Measurements from ENCODE around the gene ETHE1. TPM values are rescaled to one million over a fixed set of nuclear protein-coding genes. Genes with fewer than 3 reads are reported as not detected.

The ETHE1 gene
- total and polyA plus RNA-seq, 3 experiments from 2014 or later, result 34.4 to 77.0 (median 42.3) TPM

DNA sequence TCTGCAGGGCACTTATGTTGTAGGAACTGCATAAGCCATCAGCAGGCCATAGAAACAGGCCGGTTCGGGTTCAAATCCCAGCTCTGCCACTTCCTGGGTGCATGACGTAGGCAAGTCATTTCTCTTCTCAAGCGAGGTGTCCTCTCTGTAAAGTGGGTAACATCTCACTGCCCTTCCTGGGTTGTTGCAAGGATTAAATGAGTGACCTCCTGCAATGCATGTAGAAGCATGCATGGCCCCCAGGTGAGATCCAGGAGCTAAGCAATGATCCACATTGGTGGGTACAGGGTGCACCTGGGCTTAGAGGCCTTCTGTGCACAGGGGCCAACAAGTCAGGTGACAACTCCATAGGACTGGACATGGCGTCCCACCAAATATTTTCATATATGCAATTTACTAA lies 36.2 kb downstream of the ETHE1 start:
- Histone ChIP-seq H3K36me3 (ENCODE audit: insufficient read depth, low read length) (no peaks in the 10 kb centered on the region), H3K27ac (ENCODE audit: low read depth, low read length) (no peak overlapping the region), H3K9me3 (ENCODE audit: low read length) (no peaks in the 10 kb centered on the region), H3K27me3 (ENCODE audit: insufficient read depth, low read length, poor library complexity, severe bottlenecking) (no peaks in the 10 kb centered on the region), H3K4me1 (ENCODE audit: insufficient read depth, low read length) (no peaks in the 10 kb centered on the region), H3K4me3 (ENCODE audit: low read length) (no peak overlapping the region)
- DNase-seq, result no peak
- Mint-ChIP-seq H3K4me1 (no peaks in the 10 kb centered on the region), H3K27ac (no peak overlapping the region), H3K9me3 (no peaks in the 10 kb centered on the region), H3K27me3 (no peaks in the 10 kb centered on the region), H3K36me3 (peaks cover 0 to 21% (median 2%) of the 10 kb centered on the region in 3 donors), H3K4me3 (no peak overlapping the region)
- POLR2A ChIA-PET, result no interaction called here
- CTCF ChIA-PET, result interaction anchor here (1.3 to 2.1 kb wide), 3 partner anchors 42 to 104 kb away, joined by 3 to 6 read pairs (median 4); partner anchors contain the start of gene ZNF575

DNA sequence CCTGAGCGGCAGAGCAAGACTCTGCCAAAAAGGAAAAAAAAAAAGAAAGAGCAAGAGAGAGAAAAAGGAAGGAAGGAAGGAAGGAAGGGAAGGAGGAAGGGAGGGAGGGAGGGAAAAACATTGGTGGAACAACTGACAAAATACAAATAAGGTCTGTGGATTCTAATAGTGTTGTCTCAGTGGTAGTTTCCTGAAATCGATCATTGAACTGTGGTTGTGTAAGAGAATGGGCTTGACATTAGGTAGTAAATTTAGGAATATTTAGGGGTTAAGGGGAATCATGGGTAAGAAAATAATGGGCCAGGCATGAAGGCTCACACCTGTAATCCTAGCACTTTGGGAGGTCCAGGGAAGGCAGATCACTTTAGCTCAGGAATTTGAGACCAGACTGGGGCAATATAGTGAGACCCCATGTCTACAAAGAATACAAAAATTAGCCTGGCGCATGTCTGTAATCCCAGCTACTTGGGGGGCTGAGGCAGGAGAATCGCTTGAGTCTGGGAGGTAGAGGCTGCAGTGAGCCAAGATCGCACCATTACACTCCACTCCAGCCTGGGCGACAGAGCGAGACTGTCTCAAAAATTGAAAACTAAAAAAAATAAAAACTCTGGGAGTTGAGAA lies 36.9 kb downstream of the ETHE1 start:
- Histone ChIP-seq H3K9me3 (ENCODE audit: low read length) (no peaks in the 10 kb centered on the region), H3K36me3 (ENCODE audit: insufficient read depth, low read length) (no peaks in the 10 kb centered on the region), H3K4me3 (ENCODE audit: low read length) (no peak overlapping the region), H3K4me1 (ENCODE audit: insufficient read depth, low read length) (no peaks in the 10 kb centered on the region), H3K27ac (ENCODE audit: low read depth, low read length) (no peak overlapping the region), H3K27me3 (ENCODE audit: insufficient read depth, low read length, poor library complexity, severe bottlenecking) (no peaks in the 10 kb centered on the region)
- Mint-ChIP-seq H3K36me3 (peaks cover 0 to 14% (median 0%) of the 10 kb centered on the region in 3 donors), H3K27me3 (no peaks in the 10 kb centered on the region), H3K27ac (peak overlapping the region in 2 of 8 donors; percentile 19 to 69), H3K4me3 (no peak overlapping the region), H3K4me1 (no peaks in the 10 kb centered on the region), H3K9me3 (no peaks in the 10 kb centered on the region)
- CTCF ChIA-PET, result interaction anchor here (0.7 to 2.1 kb wide), 5 partner anchors 14 to 104 kb away, joined by 3 to 6 read pairs (median 3); partner anchors contain the start of gene ZNF575
- POLR2A ChIA-PET, result no interaction called here
- DNase-seq, result no peak

DNA sequence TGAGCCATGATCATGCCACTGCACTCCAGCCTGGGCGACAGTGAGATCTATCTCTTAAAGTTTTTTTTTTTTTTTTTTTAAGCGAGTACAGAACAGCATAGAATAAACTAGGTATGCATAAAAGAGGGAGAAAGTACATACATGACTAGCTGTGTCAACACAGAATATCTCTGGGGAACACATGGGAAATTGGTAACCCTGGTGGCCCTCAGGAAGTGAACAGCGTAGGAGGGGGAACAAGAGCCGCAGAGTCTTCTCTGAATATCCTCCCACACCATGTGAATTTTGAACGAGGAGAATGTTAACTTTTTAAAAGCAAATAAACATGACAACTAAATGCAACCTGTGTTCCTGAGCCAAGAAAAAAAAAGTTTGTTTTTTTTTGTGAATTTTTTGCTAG lies 37.7 kb downstream of the ETHE1 start:
- Histone ChIP-seq H3K9me3 (ENCODE audit: low read length) (no peaks in the 10 kb centered on the region), H3K27ac (ENCODE audit: low read depth, low read length) (no peak overlapping the region), H3K4me3 (ENCODE audit: low read length) (no peak overlapping the region), H3K27me3 (ENCODE audit: insufficient read depth, low read length, poor library complexity, severe bottlenecking) (no peaks in the 10 kb centered on the region), H3K36me3 (ENCODE audit: insufficient read depth, low read length) (no peaks in the 10 kb centered on the region), H3K4me1 (ENCODE audit: insufficient read depth, low read length) (no peaks in the 10 kb centered on the region)
- Mint-ChIP-seq H3K4me3 (no peak overlapping the region), H3K4me1 (no peaks in the 10 kb centered on the region), H3K36me3 (peaks cover 0 to 6% (median 0%) of the 10 kb centered on the region in 3 donors), H3K27me3 (no peaks in the 10 kb centered on the region), H3K27ac (peak overlapping the region in 3 of 8 donors; percentile 7 to 77 (median 54)), H3K9me3 (no peaks in the 10 kb centered on the region)
- ChIA-PET POLR2A (no interaction called here), CTCF (interaction anchor here (0.7 to 2.1 kb wide), 3 partner anchors 13 to 105 kb away, joined by 3 to 6 read pairs (median 3); no protein-coding TSS in a partner anchor)
- no peak for DNase-seq

GRCh38 chr19:43488179-43488578 lies 38.8 kb downstream of the ETHE1 start:
- Histone ChIP-seq H3K4me1 (ENCODE audit: insufficient read depth, low read length) (no peaks in the 10 kb centered on the region), H3K36me3 (ENCODE audit: insufficient read depth, low read length) (no peaks in the 10 kb centered on the region), H3K9me3 (ENCODE audit: low read length) (no peaks in the 10 kb centered on the region), H3K4me3 (ENCODE audit: low read length) (no peak overlapping the region), H3K27ac (ENCODE audit: low read depth, low read length) (no peak overlapping the region), H3K27me3 (ENCODE audit: insufficient read depth, low read length, poor library complexity, severe bottlenecking) (no peaks in the 10 kb centered on the region)
- H3K36me3 Mint-ChIP-seq, result peaks cover 0 to 5% (median 0%) of the 10 kb centered on the region in 3 donors
- H3K27me3 Mint-ChIP-seq, result no peaks in the 10 kb centered on the region
- H3K4me1 Mint-ChIP-seq, result no peaks in the 10 kb centered on the region
- H3K9me3 Mint-ChIP-seq, result no peaks in the 10 kb centered on the region
- ChIA-PET CTCF (no interaction called here), POLR2A (no interaction called here)
- H3K27ac Mint-ChIP-seq, result no peak overlapping the region
- DNase-seq, result no peak
- H3K4me3 Mint-ChIP-seq, result no peak overlapping the region

DNA sequence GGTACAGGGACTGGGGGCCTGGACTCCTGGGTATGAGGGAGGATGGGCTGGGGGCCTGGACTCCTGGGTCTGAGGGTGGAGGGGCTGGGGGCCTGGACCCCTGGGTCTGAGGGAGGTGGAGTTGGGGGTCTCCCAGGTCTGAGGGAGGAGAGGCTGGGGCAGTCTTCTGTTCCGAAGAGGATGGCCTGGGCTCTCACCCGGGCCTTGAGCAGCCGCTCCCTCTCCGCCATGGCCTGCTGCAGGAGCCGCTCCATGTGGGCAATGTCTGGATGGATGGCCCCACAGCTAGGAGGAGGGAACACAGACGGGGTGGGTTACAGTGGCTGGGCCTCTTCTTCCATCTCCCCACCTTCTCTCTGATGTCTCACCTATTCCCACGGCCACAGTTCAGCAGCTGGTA lies 40.6 kb downstream of the ETHE1 start:
- CTCF ChIA-PET, result no interaction called here
- no peak overlapping the region for H3K4me3 ChIP-seq (ENCODE audit: low read length)

DNA sequence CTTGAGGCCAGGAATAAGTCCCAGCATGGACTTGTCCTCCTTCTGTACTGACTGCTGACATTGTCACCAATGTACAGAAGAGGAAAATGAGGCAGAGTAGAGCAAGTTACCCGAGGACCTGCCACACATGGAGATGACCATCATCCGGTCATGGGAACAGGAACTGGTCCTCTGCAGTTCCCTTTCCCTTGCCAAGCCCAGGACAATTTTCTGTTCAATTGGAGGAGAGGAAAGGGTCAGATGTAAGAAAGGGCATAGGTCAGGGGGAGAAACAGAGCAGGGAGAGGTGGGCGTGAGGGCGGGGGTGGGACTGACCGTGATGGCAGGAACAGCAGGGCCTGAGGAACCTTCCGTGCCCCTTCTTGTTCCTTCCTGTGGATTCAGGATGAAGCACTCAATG lies 41.0 kb downstream of the ETHE1 start:
- Mint-ChIP-seq H3K27me3 (no peaks in the 10 kb centered on the region), H3K27ac (no peak overlapping the region), H3K36me3 (peaks cover 0 to 10% (median 0%) of the 10 kb centered on the region in 3 donors), H3K4me1 (no peaks in the 10 kb centered on the region), H3K9me3 (no peaks in the 10 kb centered on the region), H3K4me3 (no peak overlapping the region)
- no peaks in the 10 kb centered on the region for H3K27me3 ChIP-seq (ENCODE audit: insufficient read depth, low read length, poor library complexity, severe bottlenecking)
- no peak overlapping the region for H3K27ac ChIP-seq (ENCODE audit: low read depth, low read length)
- no peaks in the 10 kb centered on the region for H3K9me3 ChIP-seq (ENCODE audit: low read length)
- H3K36me3 ChIP-seq (ENCODE audit: insufficient read depth, low read length), result no peaks in the 10 kb centered on the region
- no peaks in the 10 kb centered on the region for H3K4me1 ChIP-seq (ENCODE audit: insufficient read depth, low read length)
- ChIA-PET CTCF (no interaction called here), POLR2A (no interaction called here)
- no peak overlapping the region for H3K4me3 ChIP-seq (ENCODE audit: low read length)
- no peak for DNase-seq

More for the DNA sequence above, 40.6 kb downstream of the ETHE1 start:
- POLR2A ChIA-PET, result no interaction called here
- DNase-seq, result no peak
- Mint-ChIP-seq H3K27me3 (no peaks in the 10 kb centered on the region), H3K4me3 (no peak overlapping the region), H3K4me1 (no peaks in the 10 kb centered on the region), H3K27ac (no peak overlapping the region), H3K9me3 (no peaks in the 10 kb centered on the region), H3K36me3 (peaks cover 0 to 9% (median 0%) of the 10 kb centered on the region in 3 donors)
- Histone ChIP-seq H3K27ac (ENCODE audit: low read depth, low read length) (no peak overlapping the region), H3K36me3 (ENCODE audit: insufficient read depth, low read length) (no peaks in the 10 kb centered on the region), H3K27me3 (ENCODE audit: insufficient read depth, low read length, poor library complexity, severe bottlenecking) (no peaks in the 10 kb centered on the region), H3K9me3 (ENCODE audit: low read length) (no peaks in the 10 kb centered on the region), H3K4me1 (ENCODE audit: insufficient read depth, low read length) (no peaks in the 10 kb centered on the region)

DNA sequence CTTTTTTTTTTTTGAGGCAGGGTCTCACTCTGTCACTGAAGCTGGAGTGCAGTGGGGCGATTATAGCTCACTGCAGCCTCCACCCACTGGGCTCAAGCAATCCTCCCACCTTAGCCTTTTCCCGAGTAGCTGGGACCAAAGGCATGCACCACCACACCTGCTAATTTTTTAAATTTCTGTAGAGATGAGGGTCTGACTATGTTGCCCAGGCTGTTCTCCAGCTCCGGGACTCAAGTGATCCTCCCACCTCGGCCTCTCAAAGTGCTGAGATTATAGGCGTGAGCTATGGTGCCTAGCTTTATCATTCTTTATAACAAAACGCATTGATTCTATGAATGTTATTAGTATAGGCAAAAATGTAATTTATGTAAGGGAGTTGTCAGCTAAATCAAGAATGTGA lies 43.7 kb downstream of the ETHE1 start:
- peaks cover 6% of the 10 kb centered on the region for H3K36me3 ChIP-seq (ENCODE audit: insufficient read depth, low read length)
- Mint-ChIP-seq H3K36me3 (peaks cover 0 to 19% (median 3%) of the 10 kb centered on the region in 3 donors), H3K27ac (no peak overlapping the region), H3K9me3 (no peaks in the 10 kb centered on the region), H3K4me1 (no peaks in the 10 kb centered on the region), H3K4me3 (no peak overlapping the region), H3K27me3 (no peaks in the 10 kb centered on the region)
- H3K9me3 ChIP-seq (ENCODE audit: low read length), result no peaks in the 10 kb centered on the region
- H3K4me3 ChIP-seq (ENCODE audit: low read length), result no peak overlapping the region
- DNase-seq, result no peak
- no peaks in the 10 kb centered on the region for H3K27me3 ChIP-seq (ENCODE audit: insufficient read depth, low read length, poor library complexity, severe bottlenecking)
- ChIA-PET POLR2A (no interaction called here), CTCF (interaction anchor here (1.1 to 1.6 kb wide), 3 partner anchors 25 to 36 kb away, joined by 3 to 5 read pairs (median 3); no protein-coding TSS in a partner anchor)
- H3K4me1 ChIP-seq (ENCODE audit: insufficient read depth, low read length), result no peaks in the 10 kb centered on the region
- no peak overlapping the region for H3K27ac ChIP-seq (ENCODE audit: low read depth, low read length)

GRCh38 chr19:43482193-43482592 lies 44.8 kb downstream of the ETHE1 start:
- no peak for DNase-seq
- H3K36me3 Mint-ChIP-seq, result peaks cover 0 to 25% (median 9%) of the 10 kb centered on the region in 3 donors
- Histone ChIP-seq H3K27me3 (ENCODE audit: insufficient read depth, low read length, poor library complexity, severe bottlenecking) (no peaks in the 10 kb centered on the region), H3K9me3 (ENCODE audit: low read length) (no peaks in the 10 kb centered on the region), H3K4me1 (ENCODE audit: insufficient read depth, low read length) (no peaks in the 10 kb centered on the region), H3K27ac (ENCODE audit: low read depth, low read length) (no peak overlapping the region), H3K4me3 (ENCODE audit: low read length) (no peak overlapping the region), H3K36me3 (ENCODE audit: insufficient read depth, low read length) (peaks cover 6% of the 10 kb centered on the region)
- H3K27me3 Mint-ChIP-seq, result no peaks in the 10 kb centered on the region
- ChIA-PET CTCF (interaction anchor here (1.1 kb wide), 1 partner anchor 35 kb away, joined by 5 read pairs; no protein-coding TSS in a partner anchor), POLR2A (interaction anchor here (0.6 kb wide), 1 partner anchor 1279 kb away, joined by 3 read pairs; no protein-coding TSS in a partner anchor)
- no peaks in the 10 kb centered on the region for H3K4me1 Mint-ChIP-seq
- no peaks in the 10 kb centered on the region for H3K9me3 Mint-ChIP-seq
- H3K4me3 Mint-ChIP-seq, result no peak overlapping the region
- peak overlapping the region in 3 of 8 donors; percentile 8 to 28 (median 17) for H3K27ac Mint-ChIP-seq
